HG03095 (cell line): ENCODE results near the gene EPB41L3.

Experiments used
- ATAC-seq: cut with Tn5 transposase; IDR thresholded peaks from one replicate; pipeline ENCODE4 v1.9.1; 2021; ENCODE audit warnings: moderate library complexity; ENCODE audit not compliant: unreplicated experiment

The EPB41L3 gene

DNA sequence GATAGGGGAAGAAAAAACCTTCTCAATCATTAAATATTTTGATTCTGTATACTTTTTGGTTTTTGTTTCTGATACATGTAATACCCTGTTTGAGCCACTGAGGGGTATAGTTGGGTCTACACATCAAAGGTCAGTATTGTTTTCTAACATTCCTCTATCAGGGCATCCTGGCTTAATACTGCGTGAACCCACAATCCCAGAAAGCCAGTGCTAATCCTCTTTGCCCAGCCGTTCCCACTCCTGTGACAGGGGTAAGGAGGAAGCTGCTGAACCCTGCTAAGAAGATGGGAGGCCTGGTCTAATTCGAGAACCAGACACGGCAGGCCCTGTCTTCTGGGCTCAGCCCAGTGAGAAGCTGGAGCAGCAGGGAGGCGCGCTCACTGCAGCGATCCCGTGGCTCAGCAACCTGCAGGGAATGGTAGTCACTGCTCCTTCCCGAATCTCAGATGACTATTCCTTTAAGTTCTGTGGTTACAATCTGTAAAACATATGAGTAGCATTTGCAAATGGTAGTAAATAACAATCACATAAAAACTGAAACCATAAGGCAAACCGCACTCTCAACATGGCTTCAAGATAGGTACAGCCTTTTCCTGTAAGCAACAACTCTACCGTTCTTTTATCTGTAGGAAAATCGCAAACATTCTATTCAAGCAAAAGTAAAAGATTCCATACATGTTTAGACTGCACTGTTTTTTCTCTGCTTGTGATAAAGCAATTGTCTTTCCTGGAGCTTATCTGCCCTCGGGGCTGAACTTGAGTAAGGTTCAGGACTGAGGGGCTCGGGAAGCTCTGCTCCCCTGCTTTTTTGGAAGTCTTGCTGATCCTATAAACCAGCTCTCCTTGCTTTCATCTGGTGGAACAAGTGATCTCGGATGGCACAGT, 87.0 kb downstream of the EPB41L3 start:
- ATAC-seq: no peak

DNA sequence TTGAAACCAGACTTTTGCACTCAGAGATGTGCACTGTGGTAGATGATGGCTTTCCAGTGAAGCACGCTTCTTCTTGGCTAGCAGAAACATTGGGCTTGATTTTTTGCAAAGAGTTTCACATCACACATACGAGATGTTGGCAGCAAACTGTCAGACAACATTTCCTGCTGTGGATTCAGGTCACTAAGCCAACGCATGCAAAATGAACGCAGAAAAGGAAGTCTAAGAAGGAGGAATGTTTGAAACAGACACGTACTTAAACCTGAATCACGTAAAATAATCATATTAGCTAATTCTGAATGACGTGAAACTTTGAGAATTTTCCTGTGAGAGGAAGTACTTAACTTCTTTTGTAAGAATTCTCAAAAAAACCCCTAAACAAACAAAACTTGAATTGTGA, 88.1 kb downstream of the EPB41L3 start:
- no peak for ATAC-seq

DNA sequence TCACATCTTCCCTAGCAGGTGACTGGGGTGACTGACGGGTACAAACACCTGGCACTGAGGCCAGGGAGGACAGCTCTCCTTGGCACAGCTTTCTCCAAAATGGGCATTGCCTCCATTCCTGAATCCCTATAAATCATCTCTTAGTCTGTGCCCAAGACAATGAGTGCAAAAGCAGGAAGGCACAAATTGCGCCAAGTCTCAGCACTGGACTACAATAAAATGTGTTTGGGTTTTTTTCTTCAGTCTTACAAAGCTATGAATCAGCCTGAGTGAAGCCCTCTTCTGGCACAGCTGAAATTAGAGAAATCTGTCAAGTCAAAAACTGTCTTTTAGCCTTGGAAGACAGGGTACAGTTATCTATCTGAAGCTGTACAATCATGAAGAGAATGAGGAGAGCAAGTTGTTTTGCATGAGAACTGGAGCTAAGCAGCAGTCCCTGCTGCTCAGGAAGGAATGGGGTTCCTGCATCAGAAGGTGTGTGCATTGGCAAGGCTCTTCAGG, 90.8 kb downstream of the EPB41L3 start:
- ATAC-seq: no peak

DNA sequence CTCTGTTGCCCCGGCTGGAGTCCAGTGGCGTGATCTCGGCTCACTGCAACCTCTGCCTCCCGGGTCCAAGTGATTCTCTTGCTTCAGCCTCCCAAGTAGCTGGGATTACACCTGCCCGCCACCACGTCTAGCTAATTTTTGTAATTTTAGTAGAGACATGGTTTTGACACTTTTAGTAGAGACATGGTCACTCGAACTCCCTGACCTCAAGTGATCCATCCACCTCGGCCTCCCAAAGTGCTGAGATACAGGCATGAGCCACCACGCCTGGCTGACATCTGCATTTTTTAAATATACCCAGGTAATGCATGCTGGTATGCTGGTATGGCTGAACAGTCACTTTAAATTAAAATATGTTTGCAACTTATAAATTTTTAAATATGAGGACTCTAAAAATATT, 91.9 kb downstream of the EPB41L3 start:
- no peak for ATAC-seq

DNA sequence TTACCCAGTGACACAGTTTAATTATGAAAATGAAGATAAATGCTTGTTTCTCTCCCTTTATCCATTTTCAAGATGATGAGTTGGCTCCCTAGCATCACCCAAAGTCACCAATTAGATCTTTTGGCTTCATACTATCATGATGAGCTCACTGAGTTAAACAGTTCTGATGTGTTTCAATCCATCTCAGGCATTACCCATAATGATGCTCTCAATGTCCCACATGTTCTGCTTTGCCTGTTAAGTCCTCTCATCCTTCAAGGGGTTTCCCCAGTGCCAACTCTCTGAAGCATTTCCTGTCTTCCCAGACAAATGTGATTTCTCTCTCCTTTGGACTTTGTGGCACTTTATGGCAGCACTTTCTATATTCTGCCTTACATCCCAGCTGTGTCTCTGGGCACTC, 92.6 kb downstream of the EPB41L3 start:
- ATAC-seq: no peak

DNA sequence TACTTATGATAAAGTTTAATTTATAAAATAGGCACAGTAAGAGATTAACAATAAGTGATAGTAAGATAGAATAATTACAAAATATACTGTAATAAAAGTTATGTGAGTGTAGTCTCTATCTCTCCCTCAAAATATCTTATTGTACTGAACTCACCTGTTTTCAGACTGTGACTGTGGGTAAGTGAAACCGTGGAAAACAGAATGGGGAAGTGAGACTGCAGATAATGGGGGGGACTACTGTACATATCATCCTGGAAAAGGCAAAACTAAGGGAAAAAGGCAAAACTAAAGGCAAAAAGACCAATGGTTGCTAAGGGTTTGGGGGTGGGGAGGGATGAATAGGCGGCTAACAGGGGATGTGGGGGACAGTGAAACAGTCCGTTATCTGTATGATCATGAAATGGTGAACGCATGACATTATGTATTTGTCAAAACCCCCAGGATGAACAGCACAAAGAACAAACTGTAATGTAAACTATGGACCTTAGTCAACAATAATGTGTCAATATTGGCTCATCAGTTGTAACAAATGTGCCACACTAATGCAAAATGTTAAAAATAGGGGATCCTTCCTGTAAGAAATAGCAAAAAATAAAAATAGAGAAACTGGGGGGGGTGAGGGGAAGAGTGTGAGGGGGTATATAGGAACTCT, 93.8 kb downstream of the EPB41L3 start:
- ATAC-seq: no peak

DNA sequence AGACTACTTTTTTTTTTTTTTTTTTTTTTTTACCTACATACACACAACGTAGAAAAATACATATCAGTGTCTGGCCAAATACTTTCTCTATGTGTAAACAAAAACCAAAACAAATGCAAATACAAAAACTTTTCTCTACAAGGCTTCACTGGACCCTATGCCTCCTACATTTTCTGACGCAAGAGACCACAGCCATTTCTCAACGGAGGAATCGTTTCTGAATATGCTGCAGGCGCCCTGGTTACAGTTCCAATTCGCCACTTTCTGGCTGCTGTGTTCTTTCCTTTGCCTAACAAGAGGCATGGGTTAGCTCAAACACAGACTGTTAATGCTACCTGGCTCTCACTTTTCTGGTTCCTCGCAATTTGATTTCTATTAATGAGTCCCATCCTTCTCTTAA, 96.4 kb downstream of the EPB41L3 start:
- ATAC-seq: no peak

DNA sequence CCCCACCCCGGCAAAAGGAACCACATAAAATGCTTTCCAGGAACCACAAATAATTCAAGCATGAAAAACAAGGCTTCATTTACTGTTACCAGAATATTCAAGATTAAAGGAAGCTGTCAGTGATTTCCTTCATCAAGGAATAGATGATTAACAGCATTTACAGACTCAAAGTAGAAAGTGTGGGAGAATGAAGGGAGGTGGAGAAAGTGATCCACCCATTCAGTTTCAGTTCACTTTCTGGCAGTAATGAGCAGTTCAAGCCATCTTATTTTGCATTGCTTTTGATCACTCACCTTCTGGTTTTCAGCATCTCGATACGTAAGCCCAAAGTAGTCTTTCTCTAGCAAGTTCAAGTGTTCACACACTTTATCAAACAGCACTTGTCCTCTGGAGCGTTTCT, 99.0 kb downstream of the EPB41L3 start:
- ATAC-seq: no peak

DNA sequence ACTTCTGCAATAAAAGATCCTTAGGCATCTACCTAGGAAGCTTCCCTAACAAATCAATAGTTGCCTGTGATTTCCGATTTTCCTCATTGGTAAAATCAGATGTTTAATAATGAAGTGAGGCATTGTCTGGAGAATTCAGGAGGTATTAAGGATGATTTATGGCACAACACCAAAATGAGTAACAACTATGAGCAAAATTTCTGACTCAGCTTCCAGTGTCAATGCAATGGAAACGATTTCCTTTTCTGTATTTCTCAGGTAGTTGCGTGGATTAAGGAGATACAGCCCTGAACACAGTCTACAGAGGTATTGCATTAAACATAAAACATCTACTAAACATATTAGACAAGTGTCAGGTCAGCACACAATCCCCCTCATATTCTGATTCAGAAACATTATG, 99.5 kb downstream of the EPB41L3 start:
- no peak for ATAC-seq

DNA sequence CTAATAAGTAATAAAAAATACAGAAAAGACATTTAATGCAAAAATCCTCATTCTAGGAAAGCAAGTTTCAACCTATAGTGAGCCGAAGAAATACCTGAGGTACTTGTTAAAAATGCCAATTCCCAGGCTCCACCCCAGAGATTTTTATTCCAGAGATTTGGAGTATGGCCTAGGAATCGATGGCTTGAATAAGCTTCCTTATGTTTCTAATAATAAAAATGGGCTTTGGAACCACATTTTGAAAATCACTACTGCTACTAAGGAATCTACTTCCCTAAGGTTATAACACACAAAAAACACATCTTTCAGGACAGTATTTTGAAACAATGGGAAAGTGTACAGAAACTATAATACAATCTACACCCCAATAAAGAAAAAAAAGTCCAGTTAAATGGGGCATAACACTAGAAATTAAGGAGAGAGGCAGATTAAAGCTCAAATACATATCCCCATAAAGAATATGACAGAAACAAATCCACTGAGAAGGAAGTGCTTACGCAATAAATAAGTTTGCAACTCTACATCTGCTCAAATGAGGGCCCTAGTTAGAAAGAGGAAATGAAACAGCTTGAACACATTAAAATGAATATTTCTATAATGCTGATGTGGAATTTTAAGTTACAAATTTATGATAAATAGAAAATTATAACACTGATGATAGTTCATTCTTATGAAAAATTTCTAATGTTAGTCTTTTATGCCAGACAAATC, 103.7 kb downstream of the EPB41L3 start:
- no peak for ATAC-seq

DNA sequence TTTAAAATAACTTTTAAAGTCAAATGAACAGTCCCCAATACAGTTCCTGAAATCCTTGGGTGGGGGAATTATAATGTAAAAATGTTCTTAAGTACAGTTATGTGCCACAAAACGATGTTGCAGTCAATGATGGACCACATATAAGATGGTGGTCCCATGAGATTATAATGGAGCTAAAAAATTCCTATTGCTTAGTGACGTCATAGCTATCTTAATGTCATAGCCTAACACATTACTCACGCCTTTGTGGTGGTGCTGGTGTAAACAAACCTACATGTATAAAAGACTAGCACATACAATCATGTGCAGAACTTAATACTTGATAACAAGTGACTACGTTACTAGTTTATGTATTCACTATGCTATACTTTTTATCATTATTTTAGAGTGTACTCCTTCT, 109.4 kb downstream of the EPB41L3 start:
- ATAC-seq: no peak

DNA sequence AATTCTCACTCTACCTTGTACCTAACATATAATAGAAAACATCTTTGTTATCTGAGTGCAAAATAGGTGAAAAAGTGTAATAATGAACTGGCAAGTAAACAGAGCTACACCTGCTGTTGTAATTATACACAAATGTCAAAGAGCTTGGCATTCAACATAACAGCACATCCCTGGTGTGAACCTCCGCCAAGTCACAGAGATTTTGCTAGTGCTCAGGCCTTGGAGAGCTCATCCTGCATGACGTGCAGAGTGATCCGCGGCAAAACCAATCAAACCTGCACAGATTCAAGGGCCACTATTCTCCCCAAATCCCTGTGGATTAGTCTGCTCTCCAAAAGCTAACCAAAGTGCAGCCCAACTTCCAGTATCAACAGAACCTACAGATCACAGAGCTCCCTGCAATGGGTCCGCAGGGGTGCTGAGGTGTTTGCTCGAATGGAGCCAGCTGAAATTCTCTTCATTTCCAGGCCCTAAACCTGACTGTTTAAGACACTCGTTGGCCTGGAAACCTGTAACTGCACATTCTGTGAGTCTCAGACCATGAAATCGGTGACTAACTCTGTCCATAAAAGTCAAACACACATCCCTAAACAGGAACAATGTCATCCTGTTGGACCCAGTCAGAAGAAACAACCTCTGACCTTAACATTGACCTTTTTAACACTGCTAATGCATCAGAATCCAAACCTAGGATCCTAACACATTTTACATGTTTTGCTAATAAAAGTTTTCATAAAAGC, 111.8 kb downstream of the EPB41L3 start:
- no peak for ATAC-seq

DNA sequence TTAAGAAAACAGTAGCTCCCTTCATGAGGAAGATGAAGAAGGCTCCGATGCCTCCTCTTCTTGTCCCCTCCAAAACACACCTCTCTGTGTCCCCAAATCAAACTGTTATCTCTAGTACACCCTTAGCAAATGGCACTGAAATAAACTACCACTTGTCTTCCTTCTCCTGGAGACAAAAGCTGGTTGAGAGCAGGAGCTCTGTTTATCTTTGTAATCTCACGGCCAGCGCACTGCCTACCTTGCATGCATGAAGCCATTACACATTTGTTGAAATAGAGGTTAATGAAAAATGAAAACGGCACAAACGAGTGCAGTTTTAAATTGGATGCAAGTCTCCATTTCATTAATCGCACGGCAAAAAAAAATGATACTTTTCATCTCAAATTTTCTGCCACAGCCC, 113.7 kb downstream of the EPB41L3 start:
- ATAC-seq: no peak

DNA sequence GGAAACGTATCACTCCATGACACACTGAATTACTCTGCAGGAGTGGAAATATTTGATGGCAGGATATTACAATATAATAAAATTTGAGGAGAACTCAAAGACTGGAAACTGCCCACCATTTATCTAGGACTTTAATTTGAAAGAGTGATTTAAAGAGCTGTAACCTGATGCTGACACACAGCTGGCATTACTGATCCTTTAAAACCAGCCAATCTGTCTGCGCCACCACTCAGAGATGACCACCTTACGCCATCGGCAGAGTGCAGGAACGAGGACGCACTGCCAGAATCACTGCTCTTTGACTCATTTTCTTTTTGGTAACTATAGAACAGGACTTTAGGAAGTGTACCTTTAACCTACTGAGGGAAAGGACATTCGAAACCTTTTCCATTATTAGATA, 114.1 kb downstream of the EPB41L3 start:
- no peak for ATAC-seq

DNA sequence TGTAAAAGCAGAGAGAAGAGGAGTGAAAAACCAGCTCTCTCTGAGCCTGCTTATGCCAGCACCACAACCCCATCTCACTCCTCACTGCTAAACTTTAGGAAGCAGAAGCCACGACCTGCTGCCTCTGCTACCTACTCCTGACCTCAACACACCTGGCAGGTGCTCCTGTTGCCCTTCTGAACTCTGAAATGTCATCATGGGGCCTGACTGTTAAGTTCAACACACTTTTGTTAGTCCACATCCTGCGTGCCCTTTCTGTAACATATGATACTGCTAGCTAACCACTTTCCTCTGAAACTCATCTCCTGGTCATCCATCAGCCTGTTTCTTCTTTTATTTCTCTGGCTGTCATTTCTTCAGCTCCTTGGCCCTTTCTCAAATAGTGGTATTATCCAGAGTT, 118.1 kb downstream of the EPB41L3 start:
- no peak for ATAC-seq

DNA sequence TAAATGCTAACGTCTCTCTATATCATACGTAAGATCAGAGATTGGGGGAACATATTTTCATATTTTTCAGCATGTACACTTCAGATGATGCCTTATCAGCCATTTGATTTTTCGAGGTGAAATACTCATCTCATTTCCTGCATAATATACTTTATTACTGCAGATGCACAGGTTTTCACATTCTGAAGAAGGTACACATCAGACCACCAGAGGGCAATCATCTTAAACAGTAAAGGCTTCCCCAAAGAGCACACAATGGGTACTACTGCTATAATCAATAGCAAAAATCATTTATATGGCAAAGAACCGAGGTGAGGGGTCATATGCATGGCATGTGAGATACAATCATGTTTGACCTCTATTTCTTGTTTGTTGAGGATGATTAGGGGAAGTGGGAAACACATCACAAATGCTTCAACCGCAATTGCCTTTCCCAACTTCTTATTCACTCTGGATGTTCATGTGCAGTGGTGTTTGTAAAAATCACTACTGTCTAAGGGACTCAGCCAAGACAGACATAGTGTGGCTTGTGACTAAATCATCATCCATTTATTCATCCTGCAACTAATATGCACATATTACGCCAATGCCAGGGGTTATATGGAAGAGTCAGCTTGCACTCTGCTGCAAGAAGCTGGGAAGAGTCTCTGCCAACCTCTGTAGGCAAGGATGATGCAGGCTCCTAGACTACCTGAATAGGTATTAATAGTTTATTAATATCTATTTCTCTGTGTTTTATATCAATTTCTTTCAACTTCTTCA, 118.7 kb downstream of the EPB41L3 start:
- ATAC-seq: no peak

DNA sequence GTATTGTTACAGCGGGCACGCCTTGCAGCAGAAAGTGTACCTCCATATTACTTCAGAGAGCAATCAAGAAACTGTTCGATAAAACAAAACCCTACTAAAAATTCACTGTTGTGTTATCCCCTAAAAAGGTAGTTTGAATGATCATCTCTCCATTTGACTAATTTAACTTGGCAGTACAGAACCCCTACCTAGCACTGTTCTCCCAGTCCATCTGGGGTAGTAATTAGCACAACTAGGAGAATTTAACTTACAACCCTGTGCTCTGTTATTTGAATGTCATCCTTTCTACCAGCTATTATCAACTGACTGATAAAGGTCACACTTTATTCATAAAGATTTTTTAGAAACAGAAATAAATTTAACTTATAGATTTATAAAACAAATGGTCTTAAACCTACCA, 121.2 kb downstream of the EPB41L3 start:
- no peak for ATAC-seq

DNA sequence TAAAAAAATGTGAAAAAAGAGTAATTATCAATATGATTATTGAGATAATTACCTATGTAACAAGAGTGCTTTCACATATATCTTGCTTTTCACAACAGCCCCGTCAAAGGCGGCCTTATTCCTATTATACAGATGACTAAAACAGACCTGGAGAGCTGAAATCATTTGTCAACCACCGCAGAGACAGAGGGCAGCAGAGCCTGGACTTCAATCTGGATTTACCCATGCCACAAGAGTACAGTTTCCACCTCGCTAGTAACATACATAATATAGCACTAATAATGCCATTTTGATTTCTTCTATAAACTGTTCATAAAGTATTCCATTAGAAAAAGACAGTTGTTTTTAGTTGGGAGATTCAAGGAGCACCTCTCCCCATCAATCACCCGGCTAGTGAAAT, 121.8 kb downstream of the EPB41L3 start:
- ATAC-seq: no peak

DNA sequence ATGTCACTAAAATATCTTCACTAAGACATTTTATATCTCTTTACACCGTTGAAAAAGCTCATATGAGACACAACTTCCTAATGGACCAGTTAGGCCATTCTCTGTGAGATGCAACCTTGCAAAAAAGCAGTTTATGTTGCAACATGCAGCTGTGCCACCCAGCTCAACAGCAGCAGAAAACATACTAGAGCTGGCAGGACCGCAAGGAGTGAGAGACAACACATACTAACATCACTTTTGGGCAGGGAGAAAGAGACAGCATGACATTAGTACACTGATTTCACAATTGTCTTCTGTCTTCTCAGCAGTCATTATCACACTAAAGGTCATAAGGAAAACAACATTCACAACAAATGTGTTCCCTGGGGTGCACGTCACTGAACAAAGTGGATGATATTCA, 122.9 kb downstream of the EPB41L3 start:
- ATAC-seq: no peak

DNA sequence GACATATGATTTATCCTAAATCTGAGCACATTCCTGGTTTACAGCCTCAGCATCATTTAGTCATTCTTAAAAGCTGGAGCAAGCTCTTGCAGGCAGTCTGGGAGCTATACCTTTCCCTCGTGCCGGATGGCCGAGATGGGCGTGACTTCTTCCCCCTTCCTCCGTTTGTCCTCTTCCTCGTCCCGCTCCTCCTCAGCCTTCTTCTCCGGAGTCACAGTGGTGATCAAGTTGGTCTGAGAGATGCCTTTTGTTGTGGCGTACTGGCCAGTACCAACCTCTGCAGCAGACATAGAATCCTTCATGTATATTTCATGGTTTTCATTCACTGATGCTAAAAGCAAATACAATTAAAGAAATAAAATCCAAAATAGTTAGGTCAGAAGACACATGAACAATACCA, 124.2 kb downstream of the EPB41L3 start:
- no peak for ATAC-seq
